ENCODE data around the gene HAND2. TPM values are rescaled to one million over a fixed set of nuclear protein-coding genes. Genes with fewer than 3 reads are reported as not detected.

Gene HAND2
- total RNA-seq, 4 donors from 2014 or later = 0.66 to 2.4 (median 0.89) TPM

DNA sequence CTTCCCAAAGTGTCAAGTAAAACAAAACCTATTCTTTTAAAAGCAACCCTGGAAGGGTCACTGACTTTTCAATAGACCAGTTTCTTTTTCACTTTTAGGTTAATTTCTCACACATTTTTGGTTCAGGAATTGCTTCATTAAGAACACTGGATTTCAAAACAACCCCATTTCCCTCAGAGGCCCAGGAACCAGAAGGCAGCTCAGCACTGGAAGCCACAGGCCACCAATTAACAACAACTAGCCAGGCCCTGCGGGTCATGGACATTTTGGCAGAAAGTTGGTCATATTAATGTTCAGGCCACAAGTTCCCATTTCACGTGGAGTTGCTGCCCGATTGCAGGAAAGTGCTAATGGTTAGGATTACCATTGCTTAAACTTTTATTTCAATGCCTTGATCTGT lies 39.8 kb downstream of the HAND2 start:
- no peak for ATAC-seq
- Histone ChIP-seq H3K9me3 (no peaks in the 10 kb centered on the region), H3K36me3 (no peaks in the 10 kb centered on the region), H3K4me3 (no peak overlapping the region), H3K27ac (no peak overlapping the region), H3K27me3 (peaks cover 2 to 6% (median 4%) of the 10 kb centered on the region in 3 donors), H3K4me1 (peaks cover 0 to 4% of the 10 kb centered on the region in 2 donors)
- TF ChIP-seq, protein P1, sequence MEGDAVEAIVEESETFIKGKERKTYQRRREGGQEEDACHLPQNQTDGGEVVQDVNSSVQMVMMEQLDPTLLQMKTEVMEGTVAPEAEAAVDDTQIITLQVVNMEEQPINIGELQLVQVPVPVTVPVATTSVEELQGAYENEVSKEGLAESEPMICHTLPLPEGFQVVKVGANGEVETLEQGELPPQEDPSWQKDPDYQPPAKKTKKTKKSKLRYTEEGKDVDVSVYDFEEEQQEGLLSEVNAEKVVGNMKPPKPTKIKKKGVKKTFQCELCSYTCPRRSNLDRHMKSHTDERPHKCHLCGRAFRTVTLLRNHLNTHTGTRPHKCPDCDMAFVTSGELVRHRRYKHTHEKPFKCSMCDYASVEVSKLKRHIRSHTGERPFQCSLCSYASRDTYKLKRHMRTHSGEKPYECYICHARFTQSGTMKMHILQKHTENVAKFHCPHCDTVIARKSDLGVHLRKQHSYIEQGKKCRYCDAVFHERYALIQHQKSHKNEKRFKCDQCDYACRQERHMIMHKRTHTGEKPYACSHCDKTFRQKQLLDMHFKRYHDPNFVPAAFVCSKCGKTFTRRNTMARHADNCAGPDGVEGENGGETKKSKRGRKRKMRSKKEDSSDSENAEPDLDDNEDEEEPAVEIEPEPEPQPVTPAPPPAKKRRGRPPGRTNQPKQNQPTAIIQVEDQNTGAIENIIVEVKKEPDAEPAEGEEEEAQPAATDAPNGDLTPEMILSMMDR (IDR thresholded peaks at IDR 0.05 in 4 of 5, conservative IDR thresholded peaks at IDR 0.05 in 1 of 5) = no peak
- TF ChIP-seq POLR2A (IDR thresholded peaks at IDR 0.05) = no peak
- no peak for DNase-seq
- intact Hi-C loops (cut with DNase I; ENCODE audit: low total_unique reads) = loop anchor here (5.0 kb wide), 1 partner anchor 173 kb away; no protein-coding TSS in a partner anchor
- in situ Hi-C loops (cut with MboI; ENCODE audit: low sequenced_read_pairs in 4 of 4) = loop anchor here in 1 of 4 donors (5.0 to 10.0 kb wide), 2 partner anchors 68 to 175 kb away; no protein-coding TSS in a partner anchor

DNA sequence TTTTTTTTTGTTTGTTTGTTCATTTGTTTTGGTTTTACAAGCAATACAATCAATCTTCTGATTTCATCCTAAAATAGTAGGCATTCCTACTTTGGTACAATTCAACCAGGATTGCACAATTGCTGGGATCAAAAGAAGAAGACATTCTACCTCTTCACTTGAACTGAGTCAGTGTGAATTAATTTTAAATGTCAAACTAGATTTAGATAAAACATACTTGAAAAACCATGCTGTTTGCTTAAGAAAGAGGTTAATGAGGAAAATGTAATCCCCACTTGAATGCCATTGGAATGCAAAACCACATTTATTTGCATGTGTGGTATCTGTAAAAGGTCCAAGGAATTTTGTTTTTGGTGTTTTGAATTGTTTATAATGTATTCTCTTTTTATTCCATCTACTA lies 40.5 kb downstream of the HAND2 start:
- no peak overlapping the region for H3K4me3 ChIP-seq
- intact Hi-C loops (cut with DNase I; ENCODE audit: low total_unique reads) (no loop called here), in situ Hi-C loops (cut with MboI; ENCODE audit: low sequenced_read_pairs in 4 of 4) (no loop called here)
- no peak for DNase-seq
- H3K9me3 ChIP-seq = no peaks in the 10 kb centered on the region
- no peak overlapping the region for H3K27ac ChIP-seq
- ATAC-seq = no peak
- H3K27me3 ChIP-seq = peaks cover 0 to 2% (median 1%) of the 10 kb centered on the region in 3 donors
- TF ChIP-seq POLR2A (IDR thresholded peaks at IDR 0.05) = no peak
- TF ChIP-seq, protein P1 (IDR thresholded peaks at IDR 0.05 in 4 of 5, conservative IDR thresholded peaks at IDR 0.05 in 1 of 5) = no peak
- H3K36me3 ChIP-seq = no peaks in the 10 kb centered on the region
- peaks cover 0 to 4% of the 10 kb centered on the region in 2 donors for H3K4me1 ChIP-seq

DNA sequence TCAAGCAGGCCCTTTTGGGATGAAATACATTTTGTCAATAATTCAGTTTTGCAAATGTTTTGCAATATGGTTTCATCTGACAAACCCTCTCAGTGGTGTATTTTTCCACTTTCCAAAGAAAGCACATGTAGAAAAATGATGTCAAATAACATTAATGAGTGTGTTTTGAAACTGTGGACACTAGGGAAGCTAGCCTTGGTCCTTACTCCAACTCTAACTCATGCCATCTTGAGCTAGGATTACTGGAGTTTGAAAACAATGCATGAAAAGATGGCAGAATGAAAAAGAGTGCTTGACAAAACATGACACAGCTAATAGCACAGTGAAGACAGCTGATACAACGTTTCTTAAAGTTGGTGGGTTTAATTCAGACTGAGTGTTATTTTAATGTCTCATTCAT lies 41.4 kb downstream of the HAND2 start:
- Histone ChIP-seq H3K27me3 (no peaks in the 10 kb centered on the region), H3K4me3 (no peak overlapping the region), H3K27ac (no peak overlapping the region), H3K4me1 (peaks cover 0 to 4% of the 10 kb centered on the region in 2 donors), H3K36me3 (no peaks in the 10 kb centered on the region), H3K9me3 (no peaks in the 10 kb centered on the region)
- TF ChIP-seq, protein P1 (IDR thresholded peaks at IDR 0.05 in 4 of 5, conservative IDR thresholded peaks at IDR 0.05 in 1 of 5) = no peak
- no peak for TF ChIP-seq POLR2A (IDR thresholded peaks at IDR 0.05)
- intact Hi-C loops (cut with DNase I; ENCODE audit: low total_unique reads) (no loop called here), in situ Hi-C loops (cut with MboI; ENCODE audit: low sequenced_read_pairs in 4 of 4) (no loop called here)
- ATAC-seq = peak in 1 of 2 donors; percentile 23
- no peak for DNase-seq

DNA sequence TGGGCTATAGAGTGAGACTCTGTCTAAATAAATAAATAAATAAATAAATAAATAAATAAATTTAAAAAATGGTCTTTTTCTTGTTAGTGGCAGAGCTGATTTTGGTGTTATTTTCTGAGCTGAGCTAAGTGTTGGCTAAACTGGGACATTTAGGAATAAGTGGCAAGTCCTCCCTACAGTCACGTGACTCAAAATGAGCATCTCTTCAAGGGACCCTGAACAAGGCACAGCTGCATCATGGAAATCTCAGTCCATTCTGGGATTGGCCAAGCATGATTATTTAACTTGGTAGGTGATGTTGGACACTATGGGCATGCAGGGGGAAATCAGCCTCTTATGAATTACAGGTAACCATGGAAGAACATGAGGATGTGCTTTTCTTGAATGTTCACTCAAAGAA lies 42.0 kb downstream of the HAND2 start:
- Histone ChIP-seq H3K9me3 (no peaks in the 10 kb centered on the region), H3K27me3 (no peaks in the 10 kb centered on the region), H3K27ac (no peak overlapping the region), H3K4me1 (peaks cover 0 to 4% of the 10 kb centered on the region in 2 donors), H3K36me3 (no peaks in the 10 kb centered on the region), H3K4me3 (no peak overlapping the region)
- in situ Hi-C loops (cut with MboI; ENCODE audit: low sequenced_read_pairs in 4 of 4) (no loop called here), intact Hi-C loops (cut with DNase I; ENCODE audit: low total_unique reads) (no loop called here)
- TF ChIP-seq, protein P1 (IDR thresholded peaks at IDR 0.05 in 4 of 5, conservative IDR thresholded peaks at IDR 0.05 in 1 of 5) = no peak
- TF ChIP-seq POLR2A (IDR thresholded peaks at IDR 0.05) = no peak
- ATAC-seq (no peak), DNase-seq (no peak)

All from gastrocnemius medialis (tissue), 4 donors.